ENCODE results near the gene DNAJC3.

GRCh38 chr13:95822303-95822702, 145.4 kb downstream of the DNAJC3 start:
- no peak for TF ChIP-seq CTCF (IDR thresholded peaks at IDR 0.05)
- no peak for TF ChIP-seq EP300 (IDR thresholded peaks at IDR 0.05)
